Measurements from ENCODE around the gene KCNK5.

Gene KCNK5

GRCh38 chr6:39224523-39225182 is 4.6 kb downstream of the KCNK5 start:
- Histone ChIP-seq H3K9ac (ENCODE audit: insufficient read length) (no peak overlapping the region), H3K27ac (no peak overlapping the region), H3K36me3 (ENCODE audit: insufficient read depth, low read length) (no peaks in the 10 kb centered on the region), H3K4me3 (no peak overlapping the region), H3K9me3 (ENCODE audit: low read depth, low read length) (no peaks in the 10 kb centered on the region)
- DNase-seq (ENCODE audit: low read depth, low spot score) = no peak
- TF ChIP-seq POLR2AphosphoS5 (IDR thresholded peaks at IDR 0.05; ENCODE audit: borderline replicate concordance, low read depth, low read length) = no peak
- no peak for TF ChIP-seq FOXP2 (optimal IDR thresholded peaks at IDR 0.05; ENCODE audit: control extremely low read depth, extremely low read length, insufficient read depth)
- no peak for TF ChIP-seq EZH2 (IDR thresholded peaks at IDR 0.05)

GRCh38 chr6:39224011-39224410 is 5.3 kb downstream of the KCNK5 start:
- no peak for TF ChIP-seq EZH2 (IDR thresholded peaks at IDR 0.05)
- TF ChIP-seq POLR2AphosphoS5 (IDR thresholded peaks at IDR 0.05; ENCODE audit: borderline replicate concordance, low read depth, low read length) = no peak
- no peak for TF ChIP-seq FOXP2 (optimal IDR thresholded peaks at IDR 0.05; ENCODE audit: control extremely low read depth, extremely low read length, insufficient read depth)
- H3K9me3 ChIP-seq (ENCODE audit: low read depth, low read length) = no peaks in the 10 kb centered on the region
- DNase-seq (ENCODE audit: low read depth, low spot score) = no peak
- no peaks in the 10 kb centered on the region for H3K36me3 ChIP-seq (ENCODE audit: insufficient read depth, low read length)
- H3K27ac ChIP-seq = no peak overlapping the region
- no peak overlapping the region for H3K9ac ChIP-seq (ENCODE audit: insufficient read length)
- H3K4me3 ChIP-seq = no peak overlapping the region

- Histone ChIP-seq H3K36me3 (ENCODE audit: insufficient read depth, low read length) (no peaks in the 10 kb centered on the region), H3K27ac (no peak overlapping the region), H3K9me3 (ENCODE audit: low read depth, low read length) (no peaks in the 10 kb centered on the region), H3K4me3 (no peak overlapping the region), H3K9ac (ENCODE audit: insufficient read length) (no peak overlapping the region)
- TF ChIP-seq FOXP2 (optimal IDR thresholded peaks at IDR 0.05; ENCODE audit: control extremely low read depth, extremely low read length, insufficient read depth) (no peak), POLR2AphosphoS5 (IDR thresholded peaks at IDR 0.05; ENCODE audit: borderline replicate concordance, low read depth, low read length) (no peak), EZH2 (IDR thresholded peaks at IDR 0.05) (no peak)
- no peak for DNase-seq (ENCODE audit: low read depth, low spot score)
Observed at GRCh38 chr6:39223555-39223954, 5.7 kb downstream of the KCNK5 start.

GRCh38 chr6:39223061-39223460 is 6.2 kb downstream of the KCNK5 start:
- DNase-seq (ENCODE audit: low read depth, low spot score) = no peak
- H3K9me3 ChIP-seq (ENCODE audit: low read depth, low read length) = no peaks in the 10 kb centered on the region
- TF ChIP-seq POLR2AphosphoS5 (IDR thresholded peaks at IDR 0.05; ENCODE audit: borderline replicate concordance, low read depth, low read length) (no peak), FOXP2 (optimal IDR thresholded peaks at IDR 0.05; ENCODE audit: control extremely low read depth, extremely low read length, insufficient read depth) (no peak), EZH2 (IDR thresholded peaks at IDR 0.05) (no peak)
- H3K9ac ChIP-seq (ENCODE audit: insufficient read length) = no peak overlapping the region
- H3K4me3 ChIP-seq = no peak overlapping the region
- no peaks in the 10 kb centered on the region for H3K36me3 ChIP-seq (ENCODE audit: insufficient read depth, low read length)
- no peak overlapping the region for H3K27ac ChIP-seq

- DNase-seq (ENCODE audit: low read depth, low spot score) = no peak
- Histone ChIP-seq H3K9me3 (ENCODE audit: low read depth, low read length) (no peaks in the 10 kb centered on the region), H3K36me3 (ENCODE audit: insufficient read depth, low read length) (no peaks in the 10 kb centered on the region), H3K27ac (no peak overlapping the region), H3K4me3 (no peak overlapping the region), H3K9ac (ENCODE audit: insufficient read length) (no peak overlapping the region)
- no peak for TF ChIP-seq EZH2 (IDR thresholded peaks at IDR 0.05)
- TF ChIP-seq POLR2AphosphoS5 (IDR thresholded peaks at IDR 0.05; ENCODE audit: borderline replicate concordance, low read depth, low read length) = no peak
- no peak for TF ChIP-seq FOXP2 (optimal IDR thresholded peaks at IDR 0.05; ENCODE audit: control extremely low read depth, extremely low read length, insufficient read depth)
Observed at GRCh38 chr6:39221779-39222641, 7.3 kb downstream of the KCNK5 start.

GRCh38 chr6:39221115-39221514 is 8.2 kb downstream of the KCNK5 start:
- Histone ChIP-seq H3K9me3 (ENCODE audit: low read depth, low read length) (no peaks in the 10 kb centered on the region), H3K36me3 (ENCODE audit: insufficient read depth, low read length) (no peaks in the 10 kb centered on the region), H3K27ac (no peak overlapping the region), H3K4me3 (no peak overlapping the region), H3K9ac (ENCODE audit: insufficient read length) (no peak overlapping the region)
- TF ChIP-seq POLR2AphosphoS5 (IDR thresholded peaks at IDR 0.05; ENCODE audit: borderline replicate concordance, low read depth, low read length) (no peak), EZH2 (IDR thresholded peaks at IDR 0.05) (no peak), FOXP2 (optimal IDR thresholded peaks at IDR 0.05; ENCODE audit: control extremely low read depth, extremely low read length, insufficient read depth) (no peak)
- DNase-seq (ENCODE audit: low read depth, low spot score) = no peak

- no peak overlapping the region for H3K27ac ChIP-seq
- TF ChIP-seq EZH2 (IDR thresholded peaks at IDR 0.05) (no peak), FOXP2 (optimal IDR thresholded peaks at IDR 0.05; ENCODE audit: control extremely low read depth, extremely low read length, insufficient read depth) (no peak), POLR2AphosphoS5 (IDR thresholded peaks at IDR 0.05; ENCODE audit: borderline replicate concordance, low read depth, low read length) (no peak)
- no peak overlapping the region for H3K9ac ChIP-seq (ENCODE audit: insufficient read length)
- no peak for DNase-seq (ENCODE audit: low read depth, low spot score)
- H3K36me3 ChIP-seq (ENCODE audit: insufficient read depth, low read length) = no peaks in the 10 kb centered on the region
- H3K4me3 ChIP-seq = no peak overlapping the region
- H3K9me3 ChIP-seq (ENCODE audit: low read depth, low read length) = no peaks in the 10 kb centered on the region
Observed at GRCh38 chr6:39218868-39219567, 10.3 kb downstream of the KCNK5 start.
